Fibroblast of the conjunctiva (primary cell): ENCODE results near the gene LAMC3.
"Not testable (repeated sequence)": the region's sequence is repeated elsewhere in the genome, so short reads cannot be mapped to it uniquely, and the experiment has no call there.

ENCODE experiments used
- DNase-seq: peaks from one replicate; pipeline ENCODE4 v3.0.0-alpha.2; 2010; ENCODE audit warnings: low read depth

The LAMC3 gene

DNA sequence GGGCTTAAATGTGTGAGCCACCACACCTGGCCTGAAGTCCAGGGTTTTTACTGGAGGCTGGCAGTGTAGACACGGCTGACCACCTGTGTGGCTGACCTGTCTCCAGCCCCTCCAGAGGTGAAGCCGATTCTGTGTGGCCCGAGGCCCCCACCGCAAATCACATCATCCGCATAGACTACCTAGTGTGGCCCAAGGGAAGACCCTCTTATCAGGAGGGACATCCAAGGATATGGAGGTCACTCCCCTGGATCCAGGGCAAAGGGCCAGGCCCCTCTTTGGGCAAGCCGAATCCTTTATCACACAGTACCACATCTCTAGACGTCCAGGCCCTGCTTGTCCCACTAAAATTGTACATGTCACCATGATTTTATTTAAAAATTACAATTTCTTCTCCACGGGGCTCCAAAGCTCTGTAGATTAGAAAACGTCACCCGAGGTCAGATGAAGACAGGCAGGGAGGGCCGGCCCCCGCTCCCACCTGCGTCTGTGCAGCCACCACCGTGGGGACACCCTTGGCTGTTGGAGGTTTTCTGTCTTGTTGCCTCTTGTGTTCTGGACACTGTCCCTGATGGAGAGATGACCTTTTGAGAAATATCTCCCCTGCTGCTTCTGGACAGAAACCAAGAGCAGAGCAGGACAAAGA is 20.1 kb downstream of the LAMC3 start:
- DNase-seq = no peak

DNA sequence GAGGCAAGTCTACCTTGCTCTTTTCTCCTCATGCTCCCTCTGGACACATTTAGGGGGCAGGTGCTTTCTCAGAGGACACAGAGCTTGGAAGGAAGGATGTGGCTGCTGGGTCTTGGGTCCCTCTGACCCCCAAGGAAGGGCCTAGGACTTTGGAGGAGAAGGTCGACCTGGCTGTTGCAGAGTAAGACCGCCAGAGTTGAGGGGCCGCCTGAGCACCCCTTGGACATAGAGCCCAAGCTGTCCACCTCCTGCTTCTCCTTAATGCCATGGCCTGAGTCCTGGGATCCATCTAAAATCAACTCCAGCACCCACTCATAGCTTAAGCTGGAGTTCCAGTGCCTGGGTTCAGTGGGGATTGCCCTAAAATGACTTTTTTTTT is 20.6 kb downstream of the LAMC3 start:
- no peak for DNase-seq

DNA sequence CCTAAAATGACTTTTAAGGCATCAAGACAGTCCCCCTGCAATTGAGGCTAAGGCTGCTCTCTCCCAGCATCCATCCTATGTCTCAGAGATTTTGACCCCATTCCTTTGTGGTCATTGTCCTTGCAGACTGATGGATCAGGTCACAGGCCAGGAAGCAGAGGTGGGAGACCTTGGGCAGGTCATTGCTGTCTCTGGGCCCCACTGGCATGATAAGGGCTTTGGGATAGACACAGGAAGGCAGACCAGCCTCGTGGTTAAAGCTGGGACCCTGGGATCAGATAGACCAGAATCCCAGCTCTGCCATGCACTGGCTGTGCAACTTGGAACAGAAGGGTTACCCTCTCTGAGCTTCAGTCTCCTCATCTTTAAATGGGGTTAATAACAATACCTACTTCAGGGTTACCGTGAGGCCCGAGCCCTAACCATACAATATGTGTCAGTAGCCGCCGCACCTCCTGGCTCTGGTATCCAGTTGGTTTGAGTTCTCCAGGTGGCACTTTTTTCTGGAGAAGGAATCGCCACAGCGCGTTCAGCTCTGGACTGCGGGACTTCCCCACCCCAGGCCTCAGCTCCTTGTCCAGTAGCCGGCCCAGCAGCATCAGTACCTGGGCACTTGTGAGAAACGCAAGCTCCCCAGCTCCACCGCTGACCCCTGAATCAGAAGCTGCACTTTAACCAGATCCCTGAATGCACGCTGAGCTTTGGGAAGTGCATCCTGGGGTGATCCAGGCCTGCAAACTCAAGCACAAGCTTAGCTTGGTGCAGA is 21.4 kb downstream of the LAMC3 start:
- no peak for DNase-seq

DNA sequence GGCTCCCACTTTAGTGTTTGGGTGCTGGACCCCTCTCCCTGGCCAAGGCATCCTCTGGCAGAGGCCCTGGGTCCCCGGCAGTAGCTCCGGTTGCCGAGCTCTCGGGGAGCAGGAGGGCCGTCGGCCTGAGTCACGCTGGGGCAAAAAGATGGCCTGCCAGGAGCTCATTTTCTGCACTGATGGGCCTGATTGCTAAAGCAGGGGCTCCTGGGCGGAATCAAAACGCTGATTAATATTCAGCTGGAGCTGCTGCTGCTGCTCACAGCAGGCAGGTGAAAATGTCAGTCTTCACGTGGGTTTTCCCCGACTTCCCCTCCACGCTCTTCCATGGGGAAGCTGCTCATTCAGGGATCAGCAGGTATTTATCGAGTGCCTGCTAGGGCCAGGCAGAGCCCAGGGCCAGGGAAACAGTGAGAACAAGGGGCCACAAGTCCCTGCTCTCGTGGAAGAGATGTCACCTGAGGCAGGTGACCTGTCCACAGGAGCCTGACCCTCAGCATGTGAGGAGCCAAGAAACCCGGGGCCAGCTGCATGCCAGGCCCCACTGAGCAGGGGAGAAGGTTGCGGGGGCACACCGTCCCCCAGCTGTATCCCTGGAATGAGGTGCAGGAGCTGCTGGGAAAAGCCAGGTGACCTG is 22.1 kb downstream of the LAMC3 start:
- no peak for DNase-seq

DNA sequence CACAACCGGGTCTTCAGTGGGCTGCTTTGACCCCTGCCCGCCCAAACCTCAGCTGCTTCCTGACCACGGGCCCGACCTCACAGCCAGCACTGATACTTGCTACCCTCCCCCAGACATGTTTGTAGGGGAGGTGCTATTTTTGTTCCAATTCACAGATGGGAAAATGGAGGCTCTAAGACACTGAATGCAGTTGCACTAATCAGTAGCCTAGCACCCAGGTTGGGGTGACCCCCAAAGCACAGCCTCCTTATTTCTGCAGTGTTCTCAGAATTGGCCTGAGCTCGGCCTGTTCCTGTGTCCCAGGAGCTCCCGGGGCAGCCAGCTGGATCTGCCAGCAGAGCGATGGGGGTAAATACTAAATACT is 22.6 kb downstream of the LAMC3 start:
- no peak for DNase-seq

DNA sequence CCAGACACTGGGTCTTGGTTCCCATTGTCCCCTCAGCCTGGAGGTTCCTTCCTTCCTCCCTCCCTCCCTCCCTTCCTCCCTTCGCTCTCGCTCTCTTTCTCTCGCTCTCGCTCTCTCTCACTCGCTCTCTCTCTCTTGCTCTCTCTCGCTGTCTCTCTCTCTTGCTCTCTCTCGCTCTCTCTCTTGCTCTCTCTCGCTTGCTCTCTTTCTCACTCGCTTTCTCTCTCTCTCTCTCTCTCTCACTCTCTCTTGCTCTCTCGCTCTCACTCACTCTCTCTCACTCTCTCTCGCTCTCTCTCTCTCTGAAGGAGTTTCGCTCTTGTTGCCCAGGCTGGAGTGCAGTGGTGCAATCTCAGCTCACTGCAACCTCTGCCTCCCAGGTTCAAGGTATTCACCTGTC is 23.4 kb downstream of the LAMC3 start:
- no peak for DNase-seq

DNA sequence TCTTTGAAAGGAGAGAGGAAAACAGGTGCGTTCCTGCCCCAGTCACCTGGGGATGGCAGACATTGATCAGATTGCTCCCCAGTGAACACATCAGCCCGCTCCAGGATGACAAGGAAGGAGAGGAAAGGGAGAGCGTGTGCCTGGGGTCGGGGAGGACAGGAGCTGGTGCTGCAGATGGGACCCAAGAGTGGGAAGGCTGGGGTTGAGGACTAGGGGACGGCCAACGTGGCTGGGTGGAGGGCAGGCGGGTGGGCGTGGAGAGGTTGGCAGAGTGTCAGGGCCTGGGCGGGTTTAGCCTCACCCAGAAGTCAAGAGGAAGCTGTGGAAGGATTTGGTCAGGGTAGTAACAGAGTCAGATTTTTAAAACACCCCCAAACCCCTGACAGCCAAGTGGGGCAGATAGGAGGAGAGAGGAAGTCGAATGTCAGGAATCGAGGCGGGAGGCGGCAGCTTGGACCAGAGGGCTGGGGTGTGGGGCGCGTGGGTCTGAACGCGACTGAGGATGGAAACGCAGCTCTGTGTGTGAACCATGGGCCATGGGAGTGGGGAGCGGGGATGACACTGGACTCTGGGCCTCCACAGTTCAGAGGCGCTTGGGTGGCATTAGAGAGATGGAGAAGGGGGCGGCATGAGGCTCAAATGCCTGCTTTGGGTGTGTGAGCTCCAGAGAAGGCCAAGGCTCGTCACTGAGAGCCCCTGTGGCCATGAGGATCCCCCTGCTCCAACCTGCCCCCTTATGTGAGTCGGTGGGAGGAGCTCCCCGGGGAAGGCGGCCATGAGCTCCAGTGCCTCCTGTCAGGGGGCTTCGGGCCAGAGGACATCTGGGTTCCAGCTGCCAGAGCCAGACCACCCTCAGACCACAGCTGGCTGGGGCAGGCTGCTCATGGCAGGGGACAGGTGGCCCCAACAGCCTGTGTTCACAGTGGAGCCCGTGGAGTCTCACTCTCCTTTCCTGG is 24.6 kb downstream of the LAMC3 start:
- no peak for DNase-seq

DNA sequence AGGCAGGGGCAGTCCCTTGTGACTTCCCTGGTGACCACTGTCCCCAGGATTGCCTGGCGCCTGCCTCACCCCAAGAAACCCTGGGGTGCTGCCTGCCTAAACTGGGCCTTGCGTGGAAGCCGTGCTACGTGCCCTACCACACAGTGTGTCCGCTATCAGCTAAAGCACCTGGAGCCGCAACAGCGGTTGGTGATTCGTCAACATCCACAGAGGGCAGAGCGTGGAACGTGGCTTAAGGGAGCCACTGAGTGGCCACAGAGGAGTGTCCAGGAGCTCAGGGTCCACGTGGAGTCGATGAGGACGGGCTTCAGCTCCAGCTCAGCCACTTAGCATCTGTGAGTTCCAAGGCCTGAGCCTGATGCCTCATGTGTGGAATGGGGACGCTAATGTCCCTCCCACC is 25.3 kb downstream of the LAMC3 start:
- DNase-seq = no peak

DNA sequence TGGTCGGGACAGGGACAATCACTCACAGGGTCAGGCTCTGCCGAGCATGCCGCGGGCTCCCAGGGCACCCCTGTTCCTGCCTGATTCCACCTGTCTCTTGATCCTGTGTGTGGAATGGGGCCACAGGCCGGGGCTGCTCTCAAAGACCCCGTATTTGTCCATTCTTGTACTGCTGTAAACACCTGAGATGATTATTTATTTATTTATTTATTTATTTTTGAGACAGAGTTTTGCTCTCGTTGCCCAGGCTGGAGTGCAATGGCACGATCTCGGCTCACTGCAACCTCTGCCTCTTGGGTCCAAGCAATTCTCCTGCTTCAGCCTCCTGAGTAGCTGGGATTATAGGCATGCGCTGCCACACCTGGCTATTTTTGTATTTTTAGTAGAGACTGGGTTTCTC is 25.8 kb downstream of the LAMC3 start:
- not testable (repeated sequence) for DNase-seq

DNA sequence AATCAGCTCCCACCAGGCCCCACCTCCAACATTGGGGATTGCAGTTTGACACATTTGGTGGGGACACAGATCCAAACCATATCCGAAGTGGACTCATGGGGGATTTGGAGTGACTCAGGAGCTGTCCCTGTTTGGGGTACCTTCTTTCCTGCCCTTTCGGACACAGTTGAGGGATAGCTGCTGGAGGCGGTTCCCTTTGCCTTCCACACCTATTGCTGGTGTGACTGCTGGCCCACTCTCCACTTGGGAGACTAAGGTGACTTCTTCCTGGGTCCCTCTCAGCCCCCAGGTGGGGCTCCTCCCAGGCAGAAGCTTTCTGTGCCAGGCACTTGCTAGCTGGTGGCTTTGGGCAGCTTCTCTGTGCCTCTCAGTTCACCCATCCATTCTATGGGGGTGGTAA is 26.6 kb downstream of the LAMC3 start:
- no peak for DNase-seq

DNA sequence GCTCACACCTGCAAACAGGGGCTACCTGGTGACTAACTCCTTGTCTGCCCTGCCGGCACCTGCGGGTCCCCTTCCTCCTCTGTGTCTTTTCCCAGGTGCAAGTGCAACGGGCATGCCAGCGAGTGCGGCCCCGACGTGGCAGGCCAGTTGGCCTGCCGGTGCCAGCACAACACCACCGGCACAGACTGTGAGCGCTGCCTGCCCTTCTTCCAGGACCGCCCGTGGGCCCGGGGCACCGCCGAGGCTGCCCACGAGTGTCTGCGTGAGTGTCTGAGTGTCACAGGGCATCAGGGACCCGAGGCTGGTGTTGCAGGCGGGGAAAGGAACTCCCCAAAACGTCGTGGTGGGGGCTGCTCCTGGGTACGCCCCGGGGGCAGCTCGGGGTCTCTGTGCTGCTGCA is 27.1 kb downstream of the LAMC3 start:
- no peak for DNase-seq

DNA sequence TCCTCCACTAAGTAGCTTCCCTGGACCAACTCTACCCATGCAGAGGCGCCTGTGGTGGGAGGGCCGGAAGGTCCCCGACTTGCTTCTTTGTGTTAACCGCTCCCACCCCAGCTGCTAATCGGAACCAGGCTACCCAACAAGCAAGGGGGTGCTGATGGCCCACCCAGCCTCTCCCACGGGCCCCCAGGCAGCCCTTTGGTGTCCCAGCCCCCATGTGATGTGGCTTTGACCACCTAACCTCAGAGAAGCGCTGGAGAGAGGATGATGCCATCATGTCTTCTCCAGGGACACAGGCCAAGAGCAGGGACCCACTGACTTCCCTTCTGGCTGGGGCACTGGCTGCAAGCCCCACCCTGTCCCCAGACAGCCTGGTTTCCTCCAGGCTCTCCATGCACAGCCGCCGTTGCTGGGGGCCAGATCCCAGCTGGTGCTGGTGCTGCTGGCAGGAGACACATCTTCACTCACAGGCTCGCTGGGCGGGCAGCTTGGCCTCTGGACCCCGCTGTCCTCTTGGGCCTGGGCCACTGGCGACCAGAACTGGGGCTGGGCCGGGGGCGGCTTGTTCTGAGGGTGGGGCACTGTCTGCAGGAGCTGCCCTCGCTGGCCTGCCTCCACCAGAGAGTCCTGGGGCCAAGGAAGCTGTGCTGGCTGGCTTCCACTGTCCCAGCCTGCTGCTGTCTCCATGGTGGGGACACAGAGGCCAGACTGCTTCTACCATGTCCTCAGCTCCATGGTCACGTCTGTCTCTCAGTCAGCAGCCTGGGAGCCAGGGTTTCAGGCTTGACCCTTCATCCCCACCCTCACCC is 27.8 kb downstream of the LAMC3 start:
- DNase-seq = no peak

DNA sequence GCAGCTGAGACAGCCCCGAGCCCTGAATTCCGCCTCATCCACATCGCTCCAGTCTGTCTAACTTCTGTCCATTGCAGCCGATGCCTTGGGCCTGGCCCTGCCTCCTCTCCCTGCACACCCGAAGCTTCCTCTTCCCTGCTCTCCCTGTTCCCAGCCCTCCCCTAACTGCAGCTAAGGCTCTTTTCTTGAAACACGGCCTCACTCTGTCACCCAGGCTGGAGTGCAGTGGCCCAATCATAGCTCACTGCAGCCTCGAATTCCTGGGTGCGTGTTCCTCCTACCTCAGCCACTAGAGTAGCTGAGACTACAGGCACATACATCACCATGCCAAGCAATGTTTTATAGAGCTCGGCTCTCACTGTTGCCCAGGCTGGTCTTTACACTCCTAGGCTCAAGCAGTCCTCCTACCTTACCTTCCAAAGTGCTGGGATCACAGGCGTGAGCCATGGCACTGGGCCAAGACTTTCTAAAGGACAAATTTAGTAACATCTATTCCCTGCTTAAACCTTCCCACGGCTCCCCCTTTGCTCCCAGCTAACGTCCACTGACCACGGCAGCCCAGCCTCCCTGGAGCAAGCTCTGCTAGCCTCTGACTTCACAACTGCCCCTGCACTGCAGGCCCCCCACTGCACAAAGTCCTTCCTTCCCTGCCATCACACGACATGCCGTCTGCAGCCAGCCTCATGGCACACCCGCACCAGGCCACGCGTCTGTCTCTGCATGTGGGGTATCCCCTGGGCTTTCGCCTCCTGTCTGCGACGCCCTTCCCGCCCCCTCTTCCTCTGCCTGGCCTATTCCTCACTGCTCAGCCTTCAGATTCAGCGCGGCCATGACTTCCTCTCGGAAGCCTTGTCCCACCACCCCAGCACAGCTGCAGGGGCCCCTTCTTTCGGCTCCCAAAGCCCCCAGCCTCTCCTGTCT is 28.6 kb downstream of the LAMC3 start:
- DNase-seq = no peak

DNA sequence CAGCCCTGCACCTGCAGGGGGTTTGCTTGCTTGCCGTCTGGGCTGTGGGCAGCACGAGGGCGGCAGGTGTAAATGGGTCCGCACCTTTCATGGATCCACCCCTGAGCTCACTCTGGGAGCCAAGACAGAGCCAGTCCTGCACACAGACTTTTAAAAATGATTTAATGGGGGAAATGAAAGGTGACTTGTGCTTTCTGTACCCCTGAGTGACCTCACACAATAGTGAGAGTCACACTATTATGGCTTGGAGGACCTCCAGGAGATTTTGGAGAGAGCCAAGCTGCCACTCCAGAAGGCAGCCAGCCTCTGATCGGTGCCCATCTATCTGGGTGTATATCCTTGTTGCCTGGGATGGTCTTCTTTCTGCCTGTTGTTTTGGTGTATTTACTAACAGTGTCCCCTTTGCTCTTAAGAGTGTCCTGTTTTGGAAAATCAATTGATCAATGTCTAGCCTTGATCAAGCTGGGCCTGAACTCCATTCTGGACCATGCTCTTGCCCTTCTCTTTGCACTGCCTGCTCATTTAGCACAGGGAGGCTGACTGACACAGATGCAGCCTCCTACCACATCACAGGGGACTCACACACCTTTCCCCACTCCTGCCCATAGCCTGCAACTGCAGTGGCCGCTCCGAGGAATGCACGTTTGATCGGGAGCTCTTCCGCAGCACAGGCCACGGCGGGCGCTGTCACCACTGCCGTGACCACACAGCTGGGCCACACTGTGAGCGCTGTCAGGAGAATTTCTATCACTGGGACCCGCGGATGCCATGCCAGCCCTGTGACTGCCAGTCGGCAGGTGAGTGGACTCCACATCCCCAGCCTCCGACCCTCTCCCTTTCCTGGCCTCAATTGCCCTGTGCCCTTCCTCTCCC is 29.5 kb downstream of the LAMC3 start:
- no peak for DNase-seq

DNA sequence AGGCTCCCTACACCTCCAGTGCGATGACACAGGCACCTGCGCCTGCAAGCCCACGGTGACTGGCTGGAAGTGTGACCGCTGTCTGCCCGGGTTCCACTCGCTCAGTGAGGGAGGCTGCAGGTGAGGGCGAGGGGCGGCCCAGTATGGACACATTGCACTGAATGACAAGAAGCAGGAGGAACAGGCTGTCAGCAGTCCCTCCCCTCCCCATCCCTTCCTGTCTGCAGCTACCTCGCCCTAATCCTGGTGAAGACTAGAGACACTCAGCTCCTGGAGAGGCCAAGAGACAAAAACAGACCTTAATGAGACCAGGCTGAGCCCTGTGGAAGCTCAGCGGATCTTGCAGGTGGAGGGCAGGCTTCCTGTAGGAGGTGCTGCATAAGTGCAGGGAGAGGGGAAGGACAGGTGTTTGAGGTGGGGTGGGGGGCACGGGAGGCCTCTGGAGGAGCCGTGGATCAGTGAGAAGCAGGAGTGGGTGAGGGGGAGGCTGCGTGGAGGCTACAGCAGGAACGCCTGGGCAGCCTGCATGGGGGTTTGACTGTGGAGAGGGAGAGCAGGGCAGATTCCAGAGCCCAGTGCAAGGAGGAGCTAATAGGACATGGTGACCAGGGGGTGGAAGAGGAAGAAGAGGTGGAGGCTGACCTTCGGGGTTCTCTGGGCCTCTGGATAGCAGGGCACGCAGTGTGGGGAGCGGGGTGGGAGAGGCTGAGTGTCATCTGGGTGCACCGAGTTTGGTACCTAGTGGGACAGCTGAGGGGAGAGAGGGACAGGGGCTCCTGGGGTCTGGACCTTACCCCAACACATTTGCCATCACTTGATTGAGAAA is 30.4 kb downstream of the LAMC3 start:
- DNase-seq = no peak

DNA sequence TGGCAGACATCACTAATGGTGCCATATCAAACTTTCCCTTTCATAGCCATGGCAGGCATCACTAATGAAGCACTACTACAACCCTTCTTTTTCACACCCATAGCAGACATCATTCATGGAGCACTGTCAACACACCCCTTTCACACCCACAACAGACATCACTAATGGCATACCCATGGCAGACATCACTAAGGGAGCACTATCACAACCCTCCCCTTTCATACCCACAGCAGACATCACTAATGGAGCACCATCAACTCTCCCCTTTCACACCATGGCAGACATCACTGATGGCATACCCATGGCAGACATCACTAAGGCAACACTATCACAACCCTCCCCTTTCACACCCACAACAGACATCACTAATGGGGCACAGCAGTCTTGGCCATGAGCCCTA is 33.7 kb downstream of the LAMC3 start:
- no peak for DNase-seq

DNA sequence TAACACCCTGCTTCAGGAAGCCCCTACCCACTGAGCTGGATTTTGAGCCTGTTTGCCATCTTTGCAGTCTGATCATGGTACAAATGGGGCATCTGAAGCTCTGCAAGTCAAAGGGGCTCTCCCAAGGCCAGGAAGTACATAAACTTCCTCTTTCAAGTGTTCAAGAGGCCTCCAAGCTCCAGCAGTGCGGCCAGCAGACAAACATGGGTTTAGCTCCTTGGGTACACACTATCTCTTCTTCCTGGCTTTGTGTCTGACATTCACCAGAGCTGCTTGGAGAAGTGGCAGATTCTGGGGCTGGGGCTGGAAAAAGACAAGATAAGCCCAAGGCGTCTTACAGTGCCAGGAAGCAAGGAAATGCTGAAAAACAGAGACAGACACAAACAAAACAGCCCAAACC is 34.1 kb downstream of the LAMC3 start:
- no peak for DNase-seq

DNA sequence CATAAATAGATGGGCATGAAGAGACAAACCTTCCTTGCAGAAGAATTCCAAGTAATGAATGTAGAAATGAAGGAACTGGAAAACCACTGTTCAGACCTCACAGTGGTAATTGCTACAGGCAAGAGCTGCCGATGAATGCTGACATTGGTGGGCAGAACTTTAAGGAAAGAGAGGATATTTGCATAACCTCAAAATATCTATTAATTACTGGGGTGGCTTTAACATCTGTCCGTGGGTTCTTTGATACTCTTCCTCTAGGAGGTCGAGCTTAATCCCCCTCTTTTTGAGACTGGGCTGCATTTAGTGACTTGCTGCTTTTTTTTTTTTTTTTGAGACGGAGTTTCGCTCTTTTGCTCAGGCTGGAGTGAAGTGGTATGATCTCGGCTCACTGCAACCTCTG is 34.7 kb downstream of the LAMC3 start:
- no peak for DNase-seq
